NCI-H146 treated with DMSO at 0.1 percent for 48 hours (cell line): ENCODE results near the gene DPP6.

Experiments
- DNase-seq: peaks from one replicate; lab custom pipeline; 2025; ENCODE audit not compliant: unreplicated experiment; lab: John Stamatoyannopoulos, UW

DPP6 gene

GRCh38 chr7:154684666-154685563 is 632.7 kb downstream of the DPP6 start:
- DNase-seq, result peak; percentile 81

- DNase-seq, result no peak
Measured at GRCh38 chr7:154685564-154685901, 633.3 kb downstream of the DPP6 start.

GRCh38 chr7:154686305-154686704 is 634.1 kb downstream of the DPP6 start:
- peak; percentile 12 for DNase-seq

GRCh38 chr7:154688952-154689351 is 636.8 kb downstream of the DPP6 start:
- DNase-seq, result no peak

- DNase-seq, result no peak
Measured at GRCh38 chr7:154690411-154690810, 638.2 kb downstream of the DPP6 start.

- DNase-seq, result no peak
Measured at GRCh38 chr7:154693661-154694060, 641.5 kb downstream of the DPP6 start.

- no peak for DNase-seq
Measured at GRCh38 chr7:154695836-154696235, 643.6 kb downstream of the DPP6 start.

GRCh38 chr7:154696556-154696955 is 644.4 kb downstream of the DPP6 start:
- no peak for DNase-seq

GRCh38 chr7:154698726-154699291 is 646.6 kb downstream of the DPP6 start:
- DNase-seq, result no peak

GRCh38 chr7:154699417-154699816 is 647.2 kb downstream of the DPP6 start:
- no peak for DNase-seq

GRCh38 chr7:154709840-154710520 is 657.8 kb downstream of the DPP6 start:
- peak; percentile 46 for DNase-seq

- DNase-seq, result peak; percentile 46
Measured at GRCh38 chr7:154720016-154720415, 667.8 kb downstream of the DPP6 start.

GRCh38 chr7:154721086-154721485 is 668.9 kb downstream of the DPP6 start:
- no peak for DNase-seq

- no peak for DNase-seq
Measured at GRCh38 chr7:154726368-154726767, 674.2 kb downstream of the DPP6 start.

- DNase-seq, result no peak
Measured at GRCh38 chr7:154729056-154729455, 676.9 kb downstream of the DPP6 start.

- DNase-seq, result no peak
Measured at GRCh38 chr7:154735766-154736165, 683.6 kb downstream of the DPP6 start.

GRCh38 chr7:154736389-154736788 is 684.2 kb downstream of the DPP6 start:
- no peak for DNase-seq

GRCh38 chr7:154738216-154738615 is 686.0 kb downstream of the DPP6 start:
- DNase-seq, result no peak

GRCh38 chr7:154741131-154741530 is 688.9 kb downstream of the DPP6 start:
- DNase-seq, result no peak

- DNase-seq, result no peak
Measured at GRCh38 chr7:154743206-154743605, 691.0 kb downstream of the DPP6 start.

- peak; percentile 46 for DNase-seq
Measured at GRCh38 chr7:154744256-154744860, 692.2 kb downstream of the DPP6 start.

GRCh38 chr7:154744861-154745258 is 692.7 kb downstream of the DPP6 start:
- DNase-seq, result no peak
